Caco-2 (cell line): ENCODE measurements around the gene ERCC2. TPM values are rescaled to one million over a fixed set of nuclear protein-coding genes. Genes with fewer than 3 reads are reported as not detected.

ENCODE experiments used
- BruUV-seq: library from RNA; stranded (reverse); fragments of 400-500 nt; replicated peaks from 2 replicates; lab custom pipeline; 2021; lab: Mats Ljungman, UMichigan
- CTCF ChIA-PET: fragments of 300-600 bp; sonication (Branson Sonifier 250); formaldehyde crosslinking; loops from one replicate; lab custom pipeline; 2022; ENCODE audit warnings: antibody characterized with exemption; lab: Charles Lee
- POLR2A ChIA-PET: fragments of 300-600 bp; sonication (Branson Sonifier 250); formaldehyde crosslinking; loops from one replicate; lab custom pipeline; 2022; ENCODE audit warnings: antibody characterized with exemption; lab: Charles Lee
- DNase-seq, 2 experiments: peaks; one replicate each; pipeline versions ENCODE4 v3.0.0 to v3.0.0-alpha.2; 2020 to 2022
- H3K27me3 ChIP-seq: replicated peaks from 2 replicates; pipeline ENCODE4 v1.6.0; 2011; ENCODE audit warnings: low read length; ENCODE audit not compliant: control insufficient read depth, insufficient read depth
- H3K36me3 ChIP-seq: 2 replicates; pipeline ENCODE4 v1.5.1; 2011; ENCODE audit warnings: low read length; ENCODE audit not compliant: control insufficient read depth, insufficient read depth
- H3K4me1 ChIP-seq: fragments of 250-450 bp; sonication (Bioruptor Pico); 2 replicates; pipeline ENCODE4 v1.5.1; 2020; ENCODE audit warnings: mild to moderate bottlenecking
- H3K4me3 ChIP-seq: 2 replicates; pipeline ENCODE4 v1.5.1; 2011; ENCODE audit warnings: low read depth, mild to moderate bottlenecking, control low read depth, low read length
- H3K9me3 ChIP-seq: fragments of 250-450 bp; sonication (Bioruptor Pico); 2 replicates; pipeline ENCODE4 v1.5.1; 2020; ENCODE audit warnings: mild to moderate bottlenecking, moderate library complexity
- H3K27ac Mint-ChIP-seq: one replicate; pipeline ENCODE4 v1.8.0; 2022; ENCODE audit warnings: mixed read lengths; ENCODE audit not compliant: unreplicated experiment
- H3K27me3 Mint-ChIP-seq: one replicate; pipeline ENCODE4 v1.8.0; 2022; ENCODE audit warnings: mixed read lengths; ENCODE audit not compliant: insufficient read depth, unreplicated experiment
- H3K36me3 Mint-ChIP-seq: one replicate; pipeline ENCODE4 v1.8.0; 2022; ENCODE audit warnings: mild to moderate bottlenecking, mixed read lengths; ENCODE audit not compliant: insufficient read depth, unreplicated experiment
- H3K4me1 Mint-ChIP-seq: one replicate; pipeline ENCODE4 v1.8.0; 2022; ENCODE audit warnings: low read depth, mixed read lengths; ENCODE audit not compliant: unreplicated experiment
- H3K4me3 Mint-ChIP-seq: one replicate; pipeline ENCODE4 v1.8.0; 2022; ENCODE audit warnings: mild to moderate bottlenecking, moderate library complexity, mixed read lengths; ENCODE audit not compliant: unreplicated experiment
- H3K9me3 Mint-ChIP-seq: one replicate; pipeline ENCODE4 v1.8.0; 2022; ENCODE audit warnings: mixed read lengths; ENCODE audit not compliant: unreplicated experiment
- intact Hi-C: fragments of 100-400 bp; cut with micrococcal nuclease; formaldehyde crosslinking; loops from one replicate; pipeline ENCODE4 v1.10.0; 2022; ENCODE audit not compliant: unreplicated experiment
- total RNA-seq: library from RNA; stranded (reverse); gene quantifications from 2 replicates; pipeline ENCODE4 v1.2.3, GENCODE V29; 2022
- TF ChIP-seq, protein P1 (sequence below), 2 experiments: fragments of 200-600 bp in 1 of 2; IDR thresholded peaks; 1 replicate in 1 of 2; 2 replicates in 1 of 2; pipeline versions ENCODE4 v1.5.1 to v1.8.0; 2011 to 2022; ENCODE audit warnings: antibody characterized with exemption in 1 of 2, control low read depth in 1 of 2, inconsistent platforms in 1 of 2, low read depth in 1 of 2, low read length in 1 of 2, mild to moderate bottlenecking in 1 of 2, moderate library complexity in 1 of 2; ENCODE audit not compliant: insufficient read depth in 1 of 2, severe bottlenecking in 1 of 2, unreplicated experiment in 1 of 2

The ERCC2 gene
- total RNA-seq, 1 experiment from 2014 or later, result 86.8 TPM

GRCh38 chr19:45306518-45307027 is 63.8 kb downstream of the ERCC2 start:
- Mint-ChIP-seq H3K27me3 (no peaks in the 10 kb centered on the region), H3K27ac (no peak overlapping the region), H3K4me3 (no peak overlapping the region), H3K36me3 (peaks cover 13% of the 10 kb centered on the region), H3K9me3 (no peaks in the 10 kb centered on the region), H3K4me1 (no peaks in the 10 kb centered on the region)
- intact Hi-C loops, result no loop called here
- TF ChIP-seq, protein P1, sequence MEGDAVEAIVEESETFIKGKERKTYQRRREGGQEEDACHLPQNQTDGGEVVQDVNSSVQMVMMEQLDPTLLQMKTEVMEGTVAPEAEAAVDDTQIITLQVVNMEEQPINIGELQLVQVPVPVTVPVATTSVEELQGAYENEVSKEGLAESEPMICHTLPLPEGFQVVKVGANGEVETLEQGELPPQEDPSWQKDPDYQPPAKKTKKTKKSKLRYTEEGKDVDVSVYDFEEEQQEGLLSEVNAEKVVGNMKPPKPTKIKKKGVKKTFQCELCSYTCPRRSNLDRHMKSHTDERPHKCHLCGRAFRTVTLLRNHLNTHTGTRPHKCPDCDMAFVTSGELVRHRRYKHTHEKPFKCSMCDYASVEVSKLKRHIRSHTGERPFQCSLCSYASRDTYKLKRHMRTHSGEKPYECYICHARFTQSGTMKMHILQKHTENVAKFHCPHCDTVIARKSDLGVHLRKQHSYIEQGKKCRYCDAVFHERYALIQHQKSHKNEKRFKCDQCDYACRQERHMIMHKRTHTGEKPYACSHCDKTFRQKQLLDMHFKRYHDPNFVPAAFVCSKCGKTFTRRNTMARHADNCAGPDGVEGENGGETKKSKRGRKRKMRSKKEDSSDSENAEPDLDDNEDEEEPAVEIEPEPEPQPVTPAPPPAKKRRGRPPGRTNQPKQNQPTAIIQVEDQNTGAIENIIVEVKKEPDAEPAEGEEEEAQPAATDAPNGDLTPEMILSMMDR (IDR thresholded peaks at IDR 0.05; ENCODE audit: insufficient read depth in 1 of 2, low read depth in 1 of 2, low read length in 1 of 2, severe bottlenecking in 1 of 2, unreplicated experiment in 1 of 2), result no peak
- H3K27me3 ChIP-seq, result no peaks in the 10 kb centered on the region
- H3K36me3 ChIP-seq, result no peaks in the 10 kb centered on the region
- BruUV-seq, result no TSS peak
- no peaks in the 10 kb centered on the region for H3K4me1 ChIP-seq
- H3K4me3 ChIP-seq, result no peak overlapping the region
- ChIA-PET CTCF (no interaction called here), POLR2A (no interaction called here)
- DNase-seq, result no peak
- 0 out of 2 replicates have a peak, but pooled peaks cover 2% of the 10 kb centered on the region for H3K9me3 ChIP-seq

DNA sequence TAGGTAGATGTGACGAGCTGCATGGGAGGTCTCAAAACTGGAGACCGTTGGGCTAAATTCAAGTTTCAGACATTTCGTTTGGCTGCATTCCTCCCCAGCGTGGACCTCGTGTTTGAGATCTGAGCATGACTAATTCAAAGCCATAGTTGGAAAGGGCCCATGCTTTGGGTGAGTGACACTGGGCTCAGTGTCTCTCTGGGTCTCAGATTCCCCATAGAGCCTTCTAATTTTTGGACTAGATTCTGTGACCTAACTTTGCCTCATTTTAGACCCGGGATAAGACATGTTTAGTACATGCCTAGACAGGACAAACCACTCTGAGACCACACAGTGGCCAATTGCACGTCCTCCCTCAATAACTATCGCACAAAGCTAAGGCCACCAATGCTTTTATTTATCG is 64.3 kb downstream of the ERCC2 start:
- Mint-ChIP-seq H3K4me3 (no peak overlapping the region), H3K36me3 (peaks cover 13% of the 10 kb centered on the region), H3K9me3 (no peaks in the 10 kb centered on the region), H3K27me3 (no peaks in the 10 kb centered on the region), H3K4me1 (no peaks in the 10 kb centered on the region), H3K27ac (no peak overlapping the region)
- Histone ChIP-seq H3K4me3 (no peak overlapping the region), H3K4me1 (no peaks in the 10 kb centered on the region), H3K27me3 (no peaks in the 10 kb centered on the region), H3K9me3 (0 out of 2 replicates have a peak, but pooled peaks cover 2% of the 10 kb centered on the region), H3K36me3 (no peaks in the 10 kb centered on the region)
- intact Hi-C loops, result no loop called here
- ChIA-PET CTCF (no interaction called here), POLR2A (interaction anchor here (0.7 kb wide), 2 partner anchors 13 to 1900 kb away, joined by 3 to 4 read pairs; no protein-coding TSS in a partner anchor)
- BruUV-seq, result no TSS peak
- TF ChIP-seq, protein P1 (IDR thresholded peaks at IDR 0.05; ENCODE audit: insufficient read depth in 1 of 2, low read depth in 1 of 2, low read length in 1 of 2, severe bottlenecking in 1 of 2, unreplicated experiment in 1 of 2), result no peak
- DNase-seq, result no peak

- Histone ChIP-seq H3K4me3 (no peak overlapping the region), H3K27me3 (no peaks in the 10 kb centered on the region), H3K4me1 (no peaks in the 10 kb centered on the region), H3K36me3 (no peaks in the 10 kb centered on the region), H3K9me3 (0 out of 2 replicates have a peak, but pooled peaks cover 2% of the 10 kb centered on the region)
- H3K36me3 Mint-ChIP-seq, result peaks cover 13% of the 10 kb centered on the region
- intact Hi-C loops, result no loop called here
- no peaks in the 10 kb centered on the region for H3K27me3 Mint-ChIP-seq
- no TSS peak for BruUV-seq
- peak; percentile 37 to 66 for DNase-seq
- H3K4me3 Mint-ChIP-seq, result no peak overlapping the region
- TF ChIP-seq, protein P1 (IDR thresholded peaks at IDR 0.05; ENCODE audit: insufficient read depth in 1 of 2, low read depth in 1 of 2, low read length in 1 of 2, severe bottlenecking in 1 of 2, unreplicated experiment in 1 of 2), result no peak
- ChIA-PET CTCF (no interaction called here), POLR2A (interaction anchor here (0.7 kb wide), 2 partner anchors 13 to 1901 kb away, joined by 3 to 4 read pairs; no protein-coding TSS in a partner anchor)
- no peak overlapping the region for H3K27ac Mint-ChIP-seq
- H3K9me3 Mint-ChIP-seq, result no peaks in the 10 kb centered on the region
- H3K4me1 Mint-ChIP-seq, result no peaks in the 10 kb centered on the region
These were observed 65.0 kb downstream of the ERCC2 start for GRCh38 chr19:45305421-45305820.
